Measurements from ENCODE around the gene CELF5. TPM values are rescaled to one million over a fixed set of nuclear protein-coding genes. Genes with fewer than 3 reads are reported as not detected.

The CELF5 gene
- polyA plus RNA-seq, 4 donors: 0.51 to 2.0 (median 0.75) TPM

DNA sequence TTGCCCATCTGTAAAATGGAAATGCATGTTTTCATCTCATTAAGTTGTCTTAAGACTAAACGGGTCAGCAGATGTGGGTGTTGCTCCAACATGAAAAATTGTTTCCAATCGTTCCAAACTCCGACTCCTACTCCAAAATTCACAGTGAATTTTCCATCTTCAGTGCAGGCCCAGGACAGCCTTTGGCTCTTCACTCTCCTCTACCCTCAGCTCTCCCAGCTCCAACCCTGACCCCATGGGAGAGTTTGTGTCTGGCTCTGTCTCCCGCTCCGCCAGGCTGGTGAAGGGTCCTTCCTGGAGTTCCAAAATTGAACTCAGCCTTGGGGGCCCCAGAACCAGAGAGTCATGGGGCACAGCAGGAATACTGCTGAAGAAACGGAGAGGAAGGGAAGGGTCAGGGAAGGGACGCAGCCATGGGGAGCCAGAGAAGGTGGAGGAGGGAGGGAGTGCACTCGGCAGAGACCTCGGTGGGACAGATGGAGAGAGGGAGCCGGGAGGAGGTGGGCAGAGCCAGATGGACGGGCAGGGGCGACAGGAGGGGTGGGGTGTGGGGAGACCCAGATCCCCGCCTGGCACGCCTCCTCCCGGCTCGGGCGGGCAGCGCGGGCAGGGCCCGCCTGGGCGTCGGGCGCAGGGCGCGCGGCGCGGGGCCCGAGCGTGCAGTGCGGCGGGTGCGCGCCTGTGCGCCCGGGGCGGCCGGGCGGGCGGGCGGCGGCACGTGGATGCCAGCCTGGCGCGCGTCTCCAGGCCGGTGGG, 45.6 kb downstream of the CELF5 start:
- no peak for DNase-seq (ENCODE audit: low read depth in 4 of 4, low spot score in 3 of 4)

DNA sequence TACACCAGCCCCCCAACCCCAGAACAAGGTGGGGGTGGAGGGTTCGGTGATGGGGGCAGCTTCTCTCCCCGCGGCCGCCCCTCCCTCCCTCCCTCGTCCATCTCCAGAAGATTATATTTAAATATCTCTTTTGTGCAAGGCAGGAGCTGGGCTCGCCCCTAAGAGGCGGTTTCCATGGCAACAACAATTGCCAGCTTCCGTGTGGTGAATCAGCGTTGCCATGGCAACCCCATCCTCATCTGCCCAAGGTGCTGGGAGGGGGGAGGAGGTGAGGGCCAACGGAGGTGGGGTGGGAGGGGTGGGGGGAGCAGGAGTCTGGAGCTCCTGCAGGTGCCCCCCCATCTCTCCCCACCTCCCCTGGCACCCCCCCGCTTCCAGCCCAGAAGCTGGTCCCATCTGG, 46.4 kb downstream of the CELF5 start:
- DNase-seq (ENCODE audit: low read depth in 4 of 4, low spot score in 3 of 4): no peak

DNA sequence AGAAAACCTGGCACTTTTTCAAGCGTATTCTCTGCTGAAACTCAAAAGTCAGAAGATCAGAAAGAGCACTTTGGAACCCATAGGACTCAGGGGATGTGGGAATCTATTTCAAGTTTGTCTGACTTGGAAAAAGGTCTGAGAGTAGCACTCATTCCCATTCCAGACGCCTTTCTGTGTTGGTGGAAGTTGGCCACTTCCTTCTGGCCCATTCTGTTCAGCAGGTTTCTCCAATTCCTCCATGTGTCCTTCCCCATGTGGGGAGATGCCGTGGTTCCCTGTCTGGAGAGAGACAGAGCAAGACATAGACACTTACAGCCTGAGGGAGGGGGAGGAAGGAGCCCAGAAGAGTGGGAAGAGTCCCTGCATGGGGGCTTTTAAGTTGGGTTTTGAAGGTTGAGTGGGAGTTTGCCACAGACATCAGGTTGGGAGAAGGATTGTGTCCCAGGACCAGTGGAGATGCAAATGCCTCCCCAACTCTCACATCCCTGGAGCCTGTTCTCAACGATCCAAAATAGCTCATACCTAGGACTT, 48.0 kb downstream of the CELF5 start:
- no peak for DNase-seq (ENCODE audit: low read depth in 4 of 4, low spot score in 3 of 4)

DNA sequence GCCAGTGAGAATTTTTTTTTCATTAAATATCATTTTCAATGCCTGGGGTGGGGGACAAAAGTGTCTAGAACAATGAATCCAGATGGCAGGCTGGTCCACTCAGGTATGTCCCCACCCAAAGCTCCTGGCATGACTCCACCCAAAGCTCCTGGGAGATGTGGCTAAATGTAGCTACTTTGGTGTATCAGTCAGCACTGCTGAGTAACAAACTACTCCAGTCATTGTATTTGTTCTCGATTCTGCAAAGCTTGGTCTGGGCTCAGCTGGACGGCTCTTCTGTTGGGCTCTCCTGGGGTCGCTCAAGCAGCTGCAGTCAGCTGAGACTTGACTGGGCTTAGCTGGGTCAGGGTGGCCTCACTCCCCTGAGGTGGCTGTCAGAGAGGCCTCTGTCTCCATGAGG, 48.5 kb downstream of the CELF5 start:
- no peak for DNase-seq (ENCODE audit: low read depth in 4 of 4, low spot score in 3 of 4)

DNA sequence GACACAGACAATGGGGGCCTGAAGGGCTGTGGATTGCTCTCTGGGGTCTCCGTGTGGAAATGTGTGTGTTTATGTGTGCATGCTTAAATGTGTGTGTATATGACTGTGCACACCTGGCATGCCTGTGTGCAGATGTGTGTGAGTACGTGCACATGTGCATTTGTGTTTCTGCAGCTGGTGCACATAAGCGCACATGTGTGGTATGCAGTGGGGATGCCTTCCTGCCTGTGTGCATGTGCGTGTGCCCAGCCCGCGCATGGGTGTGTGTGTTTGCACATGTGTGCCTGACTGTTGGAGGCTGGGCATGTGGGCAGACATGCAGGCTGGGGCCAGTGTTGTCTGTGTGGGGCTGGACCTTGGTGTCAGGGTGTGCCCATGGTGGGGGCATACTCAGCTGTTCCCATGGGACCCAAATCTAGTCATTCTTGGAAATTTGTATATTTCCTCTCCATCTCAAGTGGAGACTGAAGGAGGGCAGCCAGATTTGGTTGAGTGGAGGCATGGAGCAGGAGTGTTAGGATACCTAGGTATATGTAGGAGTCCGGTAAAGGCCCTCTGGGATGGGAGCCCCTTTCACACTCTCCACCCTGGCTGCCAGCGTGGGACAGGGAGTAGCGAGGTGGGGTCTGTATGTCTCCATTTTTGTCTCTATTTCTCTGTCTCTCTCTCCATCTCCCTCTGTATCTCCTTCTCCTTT, 49.9 kb downstream of the CELF5 start:
- no peak for DNase-seq (ENCODE audit: low read depth in 4 of 4, low spot score in 3 of 4)

DNA sequence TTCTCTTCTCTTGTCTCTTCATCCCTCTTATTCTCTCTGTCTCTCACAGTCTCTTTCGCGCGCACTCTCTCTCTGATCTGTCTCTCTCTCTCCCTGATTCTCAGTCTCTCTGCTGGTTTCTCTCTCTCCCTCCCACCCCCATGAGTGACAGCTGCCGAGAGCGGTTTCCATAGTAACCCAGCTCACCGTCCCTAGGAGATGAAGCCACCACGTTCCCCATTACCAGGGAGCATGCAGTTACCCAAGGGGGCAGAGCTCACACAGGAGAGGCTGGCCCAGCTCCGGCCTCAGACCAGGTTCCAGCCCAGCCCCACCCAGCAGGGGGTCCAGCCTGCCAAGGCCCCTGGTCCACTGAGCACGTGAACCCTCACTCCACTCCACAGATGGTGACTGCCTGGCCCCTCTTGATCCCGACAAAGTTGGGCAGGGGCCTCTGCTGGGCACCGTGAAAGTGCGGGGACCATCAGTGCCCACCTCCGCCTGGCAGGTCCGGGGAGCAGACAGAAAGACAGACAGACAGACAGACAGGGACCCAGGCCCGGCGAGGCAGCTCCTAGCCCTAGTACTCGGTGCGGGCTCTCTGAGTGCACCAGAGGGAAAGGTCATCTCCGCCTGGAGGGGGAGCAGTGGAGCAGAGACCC, 50.6 kb downstream of the CELF5 start:
- no peak for DNase-seq (ENCODE audit: low read depth in 4 of 4, low spot score in 3 of 4)

DNA sequence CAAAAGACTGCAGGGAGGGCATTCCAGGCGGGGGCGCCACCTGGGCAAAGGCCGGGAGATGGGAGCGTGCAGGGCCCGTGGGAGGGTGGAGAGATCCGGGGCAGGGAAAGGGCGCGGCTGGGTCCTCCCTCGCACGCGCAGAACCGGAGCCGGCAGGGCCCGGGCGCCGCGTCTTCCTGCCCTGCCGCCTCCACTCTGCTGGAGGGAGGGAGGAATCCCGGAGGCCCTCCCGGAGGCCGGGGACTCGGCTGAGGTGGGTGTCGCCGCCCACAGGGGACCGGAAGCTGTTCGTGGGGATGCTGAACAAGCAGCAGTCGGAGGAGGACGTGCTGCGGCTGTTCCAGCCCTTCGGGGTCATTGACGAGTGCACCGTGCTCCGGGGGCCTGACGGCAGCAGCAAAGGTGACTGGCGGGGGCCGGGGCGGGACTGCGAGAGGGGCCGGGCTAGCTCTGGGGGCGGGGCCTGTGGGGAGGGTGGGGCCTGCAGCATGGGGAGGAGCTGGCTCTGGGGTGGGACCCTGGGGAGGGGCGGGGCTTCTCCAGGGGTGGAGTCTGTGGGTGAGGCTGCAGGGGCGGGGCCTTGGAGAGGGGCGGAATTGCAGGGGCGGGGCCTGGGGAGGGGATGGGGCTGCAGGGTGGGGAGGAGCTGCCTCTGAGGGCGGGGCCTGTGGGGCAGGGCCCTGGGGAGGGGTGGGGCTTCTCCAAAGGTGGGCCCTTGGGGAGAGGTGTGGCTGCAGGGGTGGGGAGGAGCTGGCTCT, 51.3 kb downstream of the CELF5 start:
- DNase-seq (ENCODE audit: low read depth in 4 of 4, low spot score in 3 of 4): no peak

DNA sequence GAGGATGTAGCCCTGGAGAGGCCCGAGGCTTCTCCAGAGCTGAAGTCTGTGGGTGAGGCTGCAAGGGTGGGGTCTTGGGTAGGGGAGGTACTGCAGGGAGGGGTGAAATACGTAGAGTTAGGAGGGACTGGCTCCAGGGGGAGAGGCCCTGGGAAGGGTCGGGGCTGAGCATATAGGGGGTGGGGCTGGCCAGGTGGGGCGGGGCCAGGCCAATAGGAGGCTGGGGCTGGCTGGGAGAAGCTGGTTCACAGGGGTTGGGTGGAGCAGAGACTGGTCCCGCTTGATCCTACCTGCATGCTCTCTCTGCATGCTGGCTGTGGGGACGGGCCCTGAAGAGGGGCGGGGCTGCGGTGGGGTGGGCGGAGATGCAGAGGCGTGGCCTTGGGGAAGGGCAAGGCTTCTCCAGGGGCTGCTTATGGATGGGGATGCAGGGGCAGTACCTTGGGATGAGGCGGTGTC, 51.9 kb downstream of the CELF5 start:
- DNase-seq (ENCODE audit: low read depth in 4 of 4, low spot score in 3 of 4): no peak

DNA sequence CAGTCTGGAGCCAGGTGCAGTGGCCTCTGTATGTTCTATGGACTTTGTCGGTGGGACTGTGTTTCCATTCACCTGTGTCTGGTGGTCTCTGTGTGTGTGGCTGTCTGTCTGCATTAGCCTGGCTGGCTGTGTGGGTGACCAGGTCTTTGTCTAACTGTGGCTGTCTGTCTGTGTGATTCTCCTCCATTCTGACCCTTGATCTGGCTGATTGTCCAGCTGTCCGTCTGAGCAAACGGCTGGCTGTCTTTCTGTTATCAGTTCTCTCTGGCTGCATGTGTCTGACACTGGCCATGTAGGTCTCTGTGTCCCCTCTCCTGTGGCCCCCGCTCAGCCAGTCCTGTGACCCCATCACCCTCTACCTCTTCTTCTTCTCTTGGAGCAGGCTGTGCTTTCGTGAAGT, 53.2 kb downstream of the CELF5 start:
- DNase-seq (ENCODE audit: low read depth in 4 of 4, low spot score in 3 of 4): no peak

DNA sequence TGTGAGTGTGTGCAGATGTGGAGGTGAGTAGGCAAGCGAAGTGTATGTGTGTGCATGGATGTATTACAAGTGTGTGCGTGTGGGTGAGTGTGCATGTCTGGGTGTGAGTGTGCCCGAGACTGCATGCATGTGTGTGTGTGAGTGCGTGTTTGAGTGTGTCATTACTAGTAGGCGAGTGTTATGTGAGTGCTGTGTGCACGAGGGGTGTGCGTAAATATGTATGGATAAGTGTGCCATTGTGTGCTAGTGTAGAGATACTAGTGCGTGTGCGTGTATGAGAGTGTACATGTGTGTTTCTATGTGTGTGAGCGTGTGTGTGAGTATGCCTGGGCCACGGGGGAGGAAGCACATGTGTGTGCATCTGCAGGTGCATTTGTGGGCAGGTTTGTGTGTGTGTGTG, 53.8 kb downstream of the CELF5 start:
- DNase-seq (ENCODE audit: low read depth in 4 of 4, low spot score in 3 of 4): no peak

DNA sequence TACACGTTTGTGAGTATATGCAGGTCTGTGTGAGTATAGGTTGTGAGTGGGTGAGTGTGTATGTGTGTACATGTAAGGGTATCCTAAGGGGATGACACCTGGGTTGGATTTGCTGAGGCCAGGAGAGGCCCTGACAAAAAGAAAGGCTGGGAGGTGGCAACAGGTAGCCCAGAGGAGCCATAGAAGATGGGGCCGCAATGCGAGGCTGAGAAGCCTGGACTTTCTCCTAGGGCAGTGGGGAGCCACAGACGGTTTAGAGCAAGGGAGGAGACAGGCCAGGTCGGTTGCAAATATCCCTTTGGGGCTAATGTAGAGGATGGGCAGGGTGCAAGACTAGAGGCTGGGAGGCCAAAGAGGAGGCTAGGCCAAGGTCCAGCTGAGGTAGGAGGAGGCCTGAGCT, 54.3 kb downstream of the CELF5 start:
- DNase-seq (ENCODE audit: low read depth in 4 of 4, low spot score in 3 of 4): no peak

DNA sequence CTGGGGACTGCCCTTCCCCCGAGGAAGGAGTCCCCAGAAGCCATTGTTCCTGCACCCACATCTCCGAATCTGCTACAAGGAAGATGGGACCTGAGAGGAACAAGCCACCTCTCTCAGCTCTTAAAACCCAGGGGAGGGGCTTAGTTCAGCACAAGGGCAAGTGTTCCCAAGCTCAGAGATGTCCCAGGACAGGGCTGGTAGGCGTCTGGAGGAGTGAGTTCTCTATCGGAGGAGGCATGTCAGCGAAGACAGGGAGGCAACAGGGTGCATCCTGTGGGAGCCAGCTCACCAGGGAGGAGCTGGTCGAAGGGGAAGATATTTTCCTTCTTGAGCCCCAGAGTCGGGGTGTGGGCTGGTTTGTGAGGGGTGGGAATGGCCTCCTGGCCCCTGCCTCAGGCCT, 54.8 kb downstream of the CELF5 start:
- no peak for DNase-seq (ENCODE audit: low read depth in 4 of 4, low spot score in 3 of 4)

DNA sequence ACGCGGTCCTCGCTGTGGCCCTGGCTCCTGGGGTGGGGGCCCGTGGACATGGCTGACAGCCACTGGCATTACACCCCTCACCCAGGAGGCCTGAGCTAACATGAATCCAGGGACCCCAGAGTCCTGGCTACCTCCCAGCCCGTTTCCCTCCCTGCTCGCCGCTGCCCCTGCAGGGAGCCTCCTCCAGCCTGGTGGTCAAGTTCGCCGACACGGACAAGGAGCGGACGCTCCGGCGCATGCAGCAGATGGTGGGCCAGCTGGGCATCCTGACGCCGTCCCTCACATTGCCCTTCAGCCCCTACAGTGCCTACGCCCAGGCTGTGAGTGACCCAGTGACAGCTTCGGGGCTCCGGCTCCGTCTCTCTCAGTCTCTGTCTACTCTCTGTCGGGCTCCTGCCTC, 56.6 kb downstream of the CELF5 start:
- no peak for DNase-seq (ENCODE audit: low read depth in 4 of 4, low spot score in 3 of 4)

DNA sequence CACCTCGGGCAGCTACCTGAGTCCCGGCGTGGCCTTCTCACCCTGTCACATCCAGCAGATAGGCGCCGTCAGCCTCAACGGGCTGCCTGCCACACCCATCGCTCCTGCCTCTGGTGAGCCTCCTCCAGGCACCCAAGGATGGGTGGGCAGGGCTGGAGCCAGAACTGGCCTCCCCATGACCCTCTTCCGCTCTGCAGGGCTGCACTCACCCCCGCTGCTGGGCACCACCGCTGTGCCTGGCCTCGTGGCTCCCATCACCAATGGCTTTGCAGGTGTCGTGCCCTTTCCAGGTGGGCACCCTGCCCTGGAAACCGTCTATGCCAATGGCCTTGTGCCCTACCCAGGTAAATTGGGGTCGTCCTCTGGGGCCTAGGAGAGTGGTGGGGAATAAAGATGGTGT, 57.7 kb downstream of the CELF5 start:
- no peak for DNase-seq (ENCODE audit: low read depth in 4 of 4, low spot score in 3 of 4)

DNA sequence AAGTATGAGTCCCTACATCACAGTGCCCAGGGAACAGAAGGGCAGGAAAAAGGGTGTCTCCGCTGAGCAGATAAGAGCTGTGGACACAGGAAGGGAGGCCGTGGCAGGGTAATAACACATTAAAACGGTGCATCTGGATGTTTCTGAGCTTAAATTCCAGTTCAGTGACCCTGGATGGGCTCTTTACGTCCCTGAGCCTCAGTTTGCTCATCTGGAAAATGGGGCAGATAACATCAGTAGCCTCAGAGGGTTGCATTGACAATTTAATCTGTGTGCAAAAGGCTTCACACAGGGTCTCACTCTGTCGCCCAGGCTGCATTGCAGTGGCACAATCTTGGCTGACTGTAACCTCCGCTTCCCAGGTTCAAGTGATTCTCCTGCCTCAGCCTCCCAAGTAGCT, 58.1 kb downstream of the CELF5 start:
- DNase-seq (ENCODE audit: low read depth in 4 of 4, low spot score in 3 of 4): no peak

DNA sequence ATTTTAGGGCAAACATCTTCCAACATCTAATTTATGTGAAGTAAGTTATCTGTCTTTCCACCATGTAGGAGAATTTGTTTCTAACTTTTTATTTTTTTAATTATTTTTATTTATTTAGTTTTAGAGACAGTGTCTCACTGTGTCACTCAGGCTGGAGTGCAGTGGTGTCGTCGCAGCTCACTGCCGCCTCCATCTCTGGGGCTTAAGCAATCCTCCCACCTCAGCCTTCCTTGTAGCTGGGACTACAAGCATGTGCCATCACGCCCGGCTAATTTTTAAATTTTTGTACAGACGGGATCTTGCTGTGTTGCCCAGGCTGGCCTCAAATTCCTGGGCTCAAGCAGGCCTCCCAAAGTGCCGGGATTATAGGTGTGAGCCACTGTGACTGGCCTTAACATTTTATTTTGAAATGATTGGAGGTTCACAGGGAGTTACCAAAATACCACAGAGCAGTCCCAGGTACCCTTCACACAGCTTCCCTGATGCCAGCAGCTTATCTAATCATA, 58.8 kb downstream of the CELF5 start:
- DNase-seq (ENCODE audit: low read depth in 4 of 4, low spot score in 3 of 4): no peak

DNA sequence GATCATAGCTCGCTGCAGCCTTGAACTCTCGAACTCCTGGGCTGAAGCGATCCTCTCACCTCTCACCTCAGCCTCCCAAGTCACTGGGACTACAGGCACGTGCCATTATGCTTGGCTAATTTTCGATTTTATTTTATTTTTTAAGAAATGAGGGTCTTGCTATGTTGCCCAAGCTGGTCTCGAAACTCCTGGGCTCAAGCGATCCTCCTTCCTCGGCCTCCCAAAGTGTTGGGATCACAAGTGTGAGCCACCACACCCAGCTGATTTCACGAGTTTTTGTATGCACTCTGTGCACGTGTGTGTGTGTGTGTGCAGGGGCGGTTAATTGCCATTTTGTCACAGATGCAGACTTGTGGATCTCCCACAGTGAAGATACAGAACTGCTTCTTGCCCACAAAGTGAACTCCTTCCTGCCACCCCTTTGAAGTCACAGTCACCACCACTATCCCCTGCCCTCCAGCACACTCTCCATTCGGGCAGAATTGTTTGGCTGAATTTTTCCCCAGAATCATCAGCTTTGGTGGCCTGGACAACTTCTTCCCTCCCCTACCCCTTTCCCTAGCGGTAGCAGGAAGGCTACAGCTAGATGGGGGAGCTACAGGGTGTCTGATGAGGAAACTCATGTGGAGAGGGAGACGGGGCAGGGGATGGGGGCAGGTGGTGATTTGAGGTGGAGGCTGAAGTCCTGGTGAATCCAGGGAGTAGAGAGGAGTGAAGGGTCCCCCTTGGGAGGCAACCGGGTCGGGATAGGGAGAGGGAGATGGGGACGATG, 59.6 kb downstream of the CELF5 start:
- no peak for DNase-seq (ENCODE audit: low read depth in 4 of 4, low spot score in 3 of 4)

DNA sequence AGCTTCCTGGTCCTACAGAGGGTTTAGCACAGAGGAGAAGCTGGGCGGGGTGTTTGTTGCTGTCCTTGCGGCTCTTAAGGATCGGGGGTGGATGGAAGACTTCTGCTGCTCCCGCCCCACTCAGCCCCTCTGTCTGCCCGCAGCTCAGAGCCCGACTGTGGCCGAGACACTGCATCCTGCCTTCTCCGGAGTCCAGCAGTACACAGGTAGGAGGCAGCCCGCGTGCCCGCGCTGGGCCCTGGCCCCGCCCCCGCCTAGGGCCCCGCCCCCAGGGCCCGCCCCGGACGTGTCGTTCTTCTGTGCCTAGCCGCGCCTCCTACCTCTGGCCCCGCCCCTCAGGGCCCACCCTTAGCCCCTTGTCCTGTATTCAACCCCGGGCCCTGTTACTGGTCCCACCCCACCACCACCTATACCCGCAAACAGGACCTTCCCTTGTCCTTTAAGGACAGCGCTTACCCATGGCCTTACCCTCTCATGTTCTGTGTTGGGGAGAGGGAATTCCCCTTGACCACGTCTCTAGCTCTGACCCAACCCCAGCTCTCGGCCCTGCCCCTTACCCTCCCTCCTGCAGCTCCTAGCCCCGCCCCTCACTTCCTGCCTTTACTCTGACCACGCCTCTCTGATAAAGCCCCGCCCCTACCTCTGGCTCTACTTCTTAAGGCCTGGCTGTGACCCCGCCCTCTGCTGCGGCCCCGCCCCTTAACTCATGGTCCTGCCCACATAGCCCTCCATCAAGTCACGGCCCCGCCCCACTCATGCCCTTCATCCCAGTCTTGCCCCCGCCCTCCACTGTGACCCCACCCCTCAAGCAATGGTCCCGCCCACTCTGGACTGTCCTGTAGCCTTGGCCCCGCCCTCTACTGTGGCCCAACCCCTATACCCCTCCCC, 60.5 kb downstream of the CELF5 start:
- peak in 2 of 4 donors; percentile 30 to 63 for DNase-seq (ENCODE audit: low read depth in 4 of 4, low spot score in 3 of 4)

DNA sequence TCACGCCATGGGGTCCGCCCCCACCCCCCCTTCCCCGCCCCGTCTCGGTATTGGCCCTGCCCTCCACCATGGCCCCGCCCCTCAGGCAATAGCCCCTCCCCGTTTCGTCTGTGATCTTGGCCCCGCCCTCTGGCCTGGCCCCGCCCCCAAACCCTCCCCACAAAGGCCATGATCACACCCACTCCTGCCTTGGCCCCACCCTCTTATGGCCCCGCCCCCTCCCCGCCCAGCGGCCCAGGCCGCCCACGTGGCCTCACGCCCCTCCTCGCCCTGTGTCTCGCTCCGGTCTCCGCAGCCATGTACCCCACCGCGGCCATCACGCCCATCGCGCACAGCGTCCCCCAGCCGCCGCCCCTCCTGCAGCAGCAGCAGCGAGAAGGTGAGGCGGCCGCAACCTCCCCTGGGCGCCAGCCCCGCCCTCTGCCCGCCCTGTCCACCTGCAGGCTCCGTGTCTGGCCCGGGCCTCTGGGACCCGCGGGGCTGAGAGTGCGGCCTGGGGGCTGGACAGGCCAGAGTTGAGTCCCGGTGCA, 61.3 kb downstream of the CELF5 start:
- DNase-seq (ENCODE audit: low read depth in 4 of 4, low spot score in 3 of 4): no peak

All from right renal pelvis (tissue), 4 donors.